GM19043 (cell line): ENCODE data around the gene SMIM35.

Source experiments
- ATAC-seq: cut with Tn5 transposase; IDR thresholded peaks from one replicate; pipeline ENCODE4 v1.9.1; 2021; ENCODE audit warnings: low read depth; ENCODE audit not compliant: unreplicated experiment

Gene SMIM35

DNA sequence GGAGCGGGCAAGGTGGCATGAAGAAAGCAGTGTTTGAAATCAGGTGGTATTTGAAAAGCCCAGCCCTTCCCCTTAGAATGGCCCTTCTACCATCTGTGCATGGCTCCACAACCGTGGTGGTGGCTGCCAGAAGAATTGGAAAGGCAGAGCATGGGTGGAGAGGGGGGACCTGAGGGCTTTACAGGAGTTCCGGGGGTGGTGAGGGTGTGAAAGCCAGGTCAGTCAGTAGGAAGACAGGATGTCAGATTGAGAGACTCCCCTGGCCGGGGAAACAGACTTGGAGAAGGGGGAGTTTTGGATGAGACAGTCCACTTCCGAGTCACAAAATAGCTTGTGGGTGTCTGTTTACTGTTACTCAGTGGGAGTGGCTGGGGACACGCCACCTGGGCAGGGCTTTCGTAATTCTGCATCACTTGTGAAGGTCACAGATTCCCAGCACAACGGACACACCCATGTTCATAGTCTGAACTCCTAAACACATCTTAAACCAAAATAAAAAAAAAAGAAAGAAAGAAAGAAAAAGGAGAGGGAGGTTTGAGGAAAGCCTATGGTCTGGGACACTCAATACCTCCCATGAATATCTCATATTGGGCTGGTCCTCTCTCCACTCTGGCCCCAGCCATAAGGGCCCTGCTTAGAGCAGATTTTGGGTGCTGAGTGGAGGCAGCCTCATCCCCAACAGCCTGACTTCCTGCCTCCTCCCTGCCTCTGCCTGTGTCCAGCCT, 24.4 kb upstream of the SMIM35 start:
- no peak for ATAC-seq

DNA sequence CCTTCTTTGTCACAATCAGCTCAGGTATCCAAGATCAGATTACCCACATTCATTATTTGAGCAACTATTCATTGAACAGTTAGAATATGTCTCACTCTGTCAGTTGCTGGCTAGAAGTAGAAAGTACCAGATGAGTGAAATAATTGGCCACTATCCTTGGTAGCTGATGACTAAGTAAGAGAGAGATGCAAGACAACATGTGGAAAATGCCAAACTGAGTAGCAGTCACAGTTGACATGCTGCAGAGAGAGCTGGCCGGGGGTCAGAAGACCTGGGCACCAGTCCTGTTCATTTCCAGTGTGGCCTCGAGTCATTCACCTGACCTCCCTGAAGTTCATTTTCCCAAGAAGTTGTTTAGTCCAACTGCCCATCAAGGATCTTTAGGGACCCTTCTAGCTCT, 22.5 kb upstream of the SMIM35 start:
- no peak for ATAC-seq

DNA sequence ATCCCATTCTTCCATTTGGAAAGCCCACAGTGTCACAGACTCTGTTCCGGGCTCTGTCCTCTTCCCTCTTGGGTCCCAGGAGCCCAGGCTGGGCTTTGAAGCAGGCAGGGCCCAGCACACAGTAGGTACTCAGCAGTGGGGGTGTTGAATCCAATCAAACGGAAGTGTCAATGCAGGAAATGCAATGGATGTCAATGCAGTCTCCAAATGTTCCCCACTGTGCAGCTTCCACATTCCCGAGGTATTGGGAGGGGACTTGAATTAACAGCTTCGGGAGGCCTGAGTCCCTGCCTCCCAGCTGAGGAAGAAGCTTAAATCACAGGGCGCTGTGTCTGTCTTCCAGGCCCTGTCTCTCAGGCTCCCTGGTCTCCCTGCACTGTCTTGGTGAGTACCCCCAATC, 21.8 kb upstream of the SMIM35 start:
- ATAC-seq = no peak

DNA sequence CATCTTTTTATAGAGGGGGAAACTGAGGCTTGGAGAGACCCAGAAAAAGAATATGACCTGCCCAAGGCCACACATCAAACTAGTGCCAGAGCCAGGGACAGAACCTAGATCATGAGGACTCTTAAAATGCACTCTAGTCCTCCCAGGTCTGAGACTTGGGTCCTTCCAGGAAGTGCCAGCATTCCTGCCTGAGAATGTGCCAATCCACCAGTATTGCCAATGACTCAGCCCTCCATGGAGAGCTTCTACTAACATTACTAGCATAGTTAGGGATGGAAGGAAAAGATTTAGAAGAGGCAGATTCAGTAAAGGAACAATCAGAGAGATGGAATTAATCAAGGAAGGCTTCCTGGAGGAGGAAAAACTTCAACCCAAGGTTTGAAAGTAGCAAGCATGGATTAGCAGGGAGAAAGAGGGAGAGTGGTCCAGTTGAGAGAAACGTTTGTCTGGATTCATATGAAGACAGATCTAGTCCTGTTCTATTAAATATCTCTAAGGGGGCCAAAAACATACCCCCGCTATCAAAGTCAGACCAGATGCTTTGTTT, 20.1 kb upstream of the SMIM35 start:
- ATAC-seq = no peak

DNA sequence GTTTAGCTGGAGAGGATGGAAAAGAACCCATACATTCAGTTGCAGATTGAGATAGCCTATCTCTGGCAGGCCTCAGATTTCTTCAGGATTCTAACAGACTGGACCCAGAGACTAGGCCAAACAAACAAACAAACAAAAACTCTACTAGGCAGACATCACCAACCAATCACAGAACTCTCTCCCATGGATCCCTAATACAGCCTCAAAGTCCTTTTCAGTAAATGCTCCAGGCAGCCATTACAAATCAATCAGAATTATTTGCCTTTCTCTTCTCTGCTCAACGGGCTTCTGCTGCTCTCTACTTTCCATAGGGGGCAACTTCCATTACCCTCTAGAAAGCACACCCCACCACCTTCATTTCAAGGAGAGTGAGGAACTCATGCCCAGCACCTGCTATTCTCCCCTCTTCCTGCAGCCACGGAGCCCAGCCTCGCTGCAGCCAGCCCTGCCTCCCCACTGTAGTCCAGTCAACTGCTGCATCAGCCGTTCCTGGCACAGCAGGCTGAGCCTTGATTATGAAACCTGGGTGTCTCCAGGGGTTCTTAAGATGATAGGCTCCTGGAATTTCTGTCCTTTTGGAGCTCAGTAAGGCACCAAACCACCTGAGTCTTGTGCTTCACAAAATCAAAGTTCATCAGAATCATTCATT, 19.0 kb upstream of the SMIM35 start:
- no peak for ATAC-seq

DNA sequence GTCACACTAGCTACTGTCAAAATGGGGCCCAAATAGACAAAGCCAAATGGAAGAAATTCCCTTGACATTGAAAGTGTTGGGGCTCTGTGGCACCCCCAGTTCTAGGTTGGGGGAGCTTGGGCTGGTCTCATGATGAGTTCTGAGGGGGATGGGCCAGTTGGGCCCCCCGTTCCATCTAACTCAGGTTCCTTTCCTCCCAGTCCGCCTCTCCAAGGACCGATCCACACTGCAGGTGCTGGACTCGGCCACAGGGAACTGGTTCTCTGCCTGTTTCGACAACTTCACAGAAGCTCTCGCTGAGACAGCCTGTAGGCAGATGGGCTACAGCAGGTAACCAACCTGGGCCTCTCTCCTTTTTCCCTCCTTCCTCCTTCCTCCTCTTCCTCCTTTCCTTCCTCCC, 17.7 kb upstream of the SMIM35 start:
- ATAC-seq = no peak

DNA sequence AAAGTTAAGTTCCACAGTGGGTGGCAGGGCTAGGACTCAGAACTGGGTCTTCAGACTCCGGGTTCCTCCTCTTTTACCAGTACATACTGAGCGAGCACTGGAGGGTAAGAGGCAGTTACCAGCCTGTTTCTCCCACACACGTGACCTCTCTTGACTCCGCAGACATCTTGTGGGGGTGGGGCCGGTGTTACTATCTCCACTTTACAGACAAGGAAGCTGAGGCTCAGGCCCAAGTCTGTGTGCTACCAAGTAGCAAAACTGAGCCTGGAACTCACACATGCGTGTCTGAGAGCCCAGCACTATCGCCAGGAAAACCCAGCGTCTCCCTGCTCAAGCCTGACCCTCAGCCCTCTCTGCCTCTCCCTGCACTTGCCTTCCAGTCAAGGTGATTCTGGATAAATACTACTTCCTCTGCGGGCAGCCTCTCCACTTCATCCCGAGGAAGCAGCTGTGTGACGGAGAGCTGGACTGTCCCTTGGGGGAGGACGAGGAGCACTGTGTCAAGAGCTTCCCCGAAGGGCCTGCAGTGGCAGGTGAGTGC, 16.0 kb upstream of the SMIM35 start:
- no peak for ATAC-seq

DNA sequence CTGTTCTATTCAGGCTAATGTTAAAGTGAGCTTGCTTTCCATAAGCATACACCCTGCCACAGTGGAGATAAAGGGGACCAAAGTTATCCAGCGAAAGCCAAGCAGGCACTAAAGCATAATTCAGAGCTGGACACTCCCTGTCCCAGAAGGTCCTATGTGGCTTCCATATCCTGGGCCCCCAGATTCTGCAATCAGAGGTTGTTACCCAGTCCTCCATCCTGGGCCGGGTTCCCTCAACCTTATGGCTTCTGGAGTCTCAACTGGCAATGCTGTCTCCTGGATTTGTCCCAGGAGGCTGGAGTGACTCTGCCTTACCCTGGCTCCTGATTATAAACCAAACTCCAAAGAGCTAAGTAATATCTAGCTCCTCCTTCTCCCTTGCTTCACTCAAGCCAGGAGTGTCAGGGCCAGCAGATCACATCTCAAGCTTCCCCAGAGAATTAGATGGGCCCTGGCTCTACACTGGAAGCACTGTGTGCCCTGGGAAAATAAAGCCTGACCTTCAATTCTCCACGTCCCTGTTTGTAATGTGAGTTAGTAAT, 14.0 kb upstream of the SMIM35 start:
- no peak for ATAC-seq

DNA sequence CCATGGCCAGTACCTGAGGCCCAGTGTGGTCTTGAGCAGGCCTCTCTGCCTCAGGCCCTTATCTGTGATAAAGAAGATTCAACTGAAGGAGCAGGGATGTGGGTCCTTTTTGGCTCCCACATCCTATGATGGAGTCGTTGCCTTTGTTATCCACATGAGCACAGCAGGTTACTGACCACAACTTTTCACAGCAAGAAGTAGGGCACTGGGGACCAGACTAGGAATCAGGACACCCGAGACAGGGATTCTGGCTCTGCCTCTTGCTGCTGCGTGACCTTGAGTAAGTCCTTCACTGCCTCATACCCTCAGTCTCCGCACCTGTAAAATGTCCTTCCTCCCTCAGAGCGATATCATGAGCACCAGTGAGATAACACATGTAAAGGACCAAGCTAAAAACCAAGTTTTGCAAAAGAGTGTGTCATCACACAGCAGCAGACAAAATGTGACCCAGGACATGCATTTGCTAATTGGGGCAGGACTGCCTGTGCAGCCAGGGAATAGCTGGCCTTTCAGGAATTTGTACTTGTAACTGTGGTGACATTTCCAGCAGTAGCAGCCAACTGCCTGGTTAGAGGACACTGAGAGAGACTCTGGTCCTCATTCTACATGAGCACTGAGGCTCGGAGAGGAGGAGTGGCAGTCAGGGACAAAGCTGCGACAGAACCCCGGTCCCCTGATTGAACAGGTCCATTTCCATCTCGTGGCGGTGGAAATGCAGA, 13.2 kb upstream of the SMIM35 start:
- no peak for ATAC-seq

DNA sequence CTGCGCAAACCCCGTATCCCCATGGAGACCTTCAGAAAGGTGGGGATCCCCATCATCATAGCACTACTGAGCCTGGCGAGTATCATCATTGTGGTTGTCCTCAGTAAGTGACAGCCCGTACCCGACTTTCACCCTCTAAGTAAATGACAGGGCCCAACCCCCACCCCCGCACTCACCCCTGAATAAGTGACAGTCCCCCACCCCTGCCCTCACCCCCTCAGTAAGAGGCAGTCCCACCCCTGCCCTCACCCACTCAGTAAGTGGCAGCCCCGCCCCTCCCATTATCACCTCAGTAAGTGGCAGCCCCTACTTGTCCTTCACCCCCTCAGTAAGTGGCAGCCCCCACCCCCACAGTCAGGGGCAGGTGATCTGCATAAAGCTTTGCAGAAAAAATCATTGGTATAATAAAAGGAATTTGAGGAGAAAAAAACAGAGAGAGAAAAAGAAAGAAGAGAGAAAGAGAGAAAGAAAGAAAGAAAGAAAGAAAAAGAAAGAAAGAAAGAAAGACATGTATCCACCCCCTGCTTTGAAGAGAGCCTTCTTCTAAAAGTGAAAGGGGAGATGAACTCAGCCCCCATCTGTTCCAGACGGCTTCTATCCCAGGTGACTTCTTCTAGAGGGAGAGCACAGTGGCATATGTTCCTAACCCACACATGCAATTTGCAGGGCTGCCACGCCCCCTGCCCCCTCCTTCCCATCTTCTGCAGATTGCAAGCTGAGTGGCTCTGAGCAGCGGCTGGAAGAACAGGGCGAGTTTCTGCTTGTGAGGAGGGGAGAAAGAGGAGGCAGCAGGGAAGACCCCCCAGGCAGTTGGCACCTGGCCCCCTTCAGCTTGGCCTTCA, 12.5 kb upstream of the SMIM35 start:
- no peak for ATAC-seq

DNA sequence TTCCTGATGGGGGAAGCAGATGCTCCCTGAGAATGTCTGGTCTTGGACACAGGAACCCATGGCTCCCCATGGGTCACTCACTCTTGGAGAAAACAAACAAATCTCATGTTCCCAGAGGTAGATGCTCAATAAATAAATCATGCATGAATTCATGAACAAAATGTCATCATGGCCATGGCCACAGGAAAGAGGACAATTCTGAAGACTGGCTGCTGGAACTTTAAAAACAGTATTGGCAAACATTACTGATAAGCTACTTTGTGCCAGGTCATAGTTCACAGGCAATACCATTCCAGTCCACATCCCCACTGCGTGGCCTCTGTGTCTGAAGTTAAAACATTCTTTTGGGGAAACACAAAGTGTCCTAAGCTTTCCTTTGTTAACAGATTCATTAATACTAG, 9.2 kb upstream of the SMIM35 start:
- ATAC-seq = no peak

DNA sequence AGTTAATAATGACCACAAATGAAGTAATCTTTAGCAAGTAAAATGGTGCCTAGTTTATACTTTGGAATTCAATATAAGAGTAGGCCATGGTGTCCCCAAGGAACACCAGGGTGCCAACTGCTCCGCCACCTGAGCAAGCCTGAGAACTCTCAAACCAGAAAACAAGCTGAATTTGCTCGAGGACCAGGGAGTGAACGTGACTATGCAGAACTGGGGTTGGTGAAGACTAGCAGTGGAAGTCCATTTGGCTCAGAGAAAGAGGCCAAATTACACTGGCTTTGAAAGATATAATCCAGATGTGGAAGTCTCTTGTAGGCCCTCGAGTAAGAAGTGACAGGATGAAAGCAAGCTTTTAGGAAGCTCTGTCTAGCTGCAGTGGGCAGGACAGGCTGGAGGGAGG, 8.7 kb upstream of the SMIM35 start:
- ATAC-seq = no peak

DNA sequence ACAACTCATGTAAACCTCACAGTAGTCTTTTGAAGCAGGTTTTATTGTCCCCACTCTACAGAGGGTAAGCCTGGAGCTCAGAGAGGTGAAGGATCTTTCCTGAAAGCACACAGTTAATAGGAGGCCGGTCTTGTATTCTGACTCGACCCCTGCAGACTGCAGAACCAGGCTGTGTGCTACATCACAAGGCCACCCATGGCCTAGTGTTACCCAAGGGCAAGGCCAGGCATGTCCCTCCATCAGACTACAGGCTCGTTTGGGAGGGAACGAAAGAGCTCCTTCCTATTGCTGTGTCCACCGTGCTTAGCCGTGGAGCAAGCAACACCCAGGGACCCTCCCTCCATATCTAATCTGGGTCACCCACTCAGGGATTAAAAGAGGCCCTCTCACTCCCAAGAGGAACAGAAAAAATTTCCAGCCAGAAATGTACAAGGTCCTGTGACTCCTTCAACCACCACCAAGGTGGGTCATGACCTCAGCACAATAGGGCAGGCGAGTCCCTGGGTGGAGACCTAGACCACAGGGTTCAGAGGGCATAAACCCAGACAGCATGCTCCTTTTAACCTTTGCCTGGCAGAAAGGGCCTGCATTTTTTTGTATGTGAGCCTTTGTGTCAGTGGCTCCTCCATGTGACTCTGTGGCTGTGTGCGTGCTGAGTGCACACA, 6.3 kb upstream of the SMIM35 start:
- ATAC-seq = no peak

DNA sequence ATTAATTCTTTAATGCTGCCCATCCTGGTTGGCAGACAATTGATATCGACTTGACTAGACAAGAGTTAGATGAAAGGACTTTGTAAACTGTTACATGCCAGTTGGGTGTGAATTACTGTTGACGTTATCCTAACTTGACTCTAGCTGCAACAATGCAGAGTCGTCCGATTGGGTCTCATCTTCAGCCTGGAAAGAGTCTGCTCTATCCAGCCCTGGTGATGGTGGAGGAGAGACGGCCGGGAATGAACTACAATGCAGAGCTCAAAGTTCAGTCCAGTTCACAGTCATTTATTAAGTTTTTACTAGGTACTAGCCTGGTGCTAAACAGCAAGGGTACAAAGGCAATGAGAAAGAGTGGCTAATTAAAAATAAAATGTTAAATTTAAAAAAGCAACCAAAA, 4.9 kb upstream of the SMIM35 start:
- no peak for ATAC-seq

DNA sequence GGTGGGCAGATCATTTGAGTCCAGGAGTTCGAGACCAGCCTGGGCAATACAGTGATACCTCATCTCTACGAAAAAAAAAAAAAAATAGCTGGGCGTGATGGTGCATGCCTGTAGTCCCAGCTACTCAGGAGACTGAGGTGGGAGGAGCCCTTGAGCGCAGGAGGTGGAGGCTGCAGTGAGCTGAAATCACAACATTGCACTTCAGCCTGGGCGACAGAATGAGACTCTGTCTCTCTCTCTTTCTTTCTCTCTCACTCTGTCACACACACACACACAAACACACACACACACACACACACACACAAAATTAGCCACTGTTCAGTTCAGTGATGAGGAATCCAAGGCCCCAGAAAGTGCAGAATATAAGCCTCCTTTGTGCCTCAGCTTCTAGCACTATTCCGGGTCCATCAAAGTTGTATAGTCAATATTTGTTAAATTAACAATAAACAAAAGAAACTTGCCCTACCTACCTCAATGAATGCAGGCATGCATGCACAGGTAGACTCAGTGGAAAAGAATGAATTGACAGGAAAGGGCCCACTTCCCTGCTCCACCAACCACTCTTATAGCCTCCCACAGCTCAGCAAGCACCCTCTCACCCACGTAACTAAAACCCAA, 3.9 kb upstream of the SMIM35 start:
- no peak for ATAC-seq

DNA sequence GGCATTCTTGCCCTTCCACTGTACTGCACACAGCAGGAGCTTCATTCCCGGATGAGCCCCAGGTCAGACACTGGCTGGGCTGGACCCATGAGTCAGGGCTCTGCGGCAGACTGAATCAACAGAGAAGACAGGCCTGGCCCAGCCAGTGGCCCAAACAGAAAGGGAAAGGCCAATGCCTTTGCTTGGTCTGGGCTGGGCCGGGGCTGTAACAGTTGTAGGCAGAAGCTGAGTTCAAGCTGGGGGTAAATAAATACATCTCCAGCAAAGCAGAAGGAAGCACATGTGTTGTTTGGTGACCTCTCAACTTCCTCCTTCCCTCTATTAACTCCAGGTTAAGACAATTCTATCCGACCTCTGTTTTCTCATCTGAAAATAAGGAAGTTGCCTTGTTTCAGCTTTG, 1.8 kb upstream of the SMIM35 start:
- no peak for ATAC-seq

DNA sequence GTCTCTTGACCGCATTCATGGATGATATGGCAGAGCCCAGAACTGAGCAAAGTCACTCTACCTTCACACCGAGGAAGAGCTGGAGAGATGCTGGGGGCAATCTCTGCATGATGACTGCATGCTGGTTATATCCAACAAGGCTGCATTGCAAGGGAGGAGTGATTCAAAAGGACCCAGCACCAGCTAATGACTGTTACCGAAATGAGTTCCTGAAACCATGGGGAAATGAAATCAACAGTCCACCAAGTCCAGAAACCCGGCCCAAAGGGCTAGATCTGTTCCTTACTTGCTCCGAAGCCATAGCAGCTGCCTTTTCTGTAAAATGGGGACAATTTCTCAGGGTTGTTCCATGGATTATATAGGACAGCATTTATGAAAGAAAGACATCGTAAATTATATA, 1.2 kb upstream of the SMIM35 start:
- ATAC-seq = no peak

DNA sequence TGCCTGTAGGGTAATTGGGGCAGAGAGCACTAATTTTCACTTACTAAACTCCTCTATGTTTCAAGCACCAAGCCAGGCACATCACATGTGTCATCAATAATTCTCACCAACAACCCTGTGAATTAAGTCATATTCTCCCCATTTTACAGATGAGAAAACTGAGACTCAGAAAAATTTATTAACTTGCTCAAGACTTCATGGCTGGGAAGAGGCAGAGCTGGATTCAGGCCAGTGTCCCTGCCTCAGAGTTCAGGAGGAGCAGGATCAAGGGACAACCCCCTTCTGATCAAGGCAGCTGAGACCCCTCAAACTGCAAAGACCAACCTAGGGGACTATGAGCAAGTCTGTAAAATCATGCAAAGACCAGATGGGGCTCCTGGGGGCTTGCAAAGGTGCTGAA, 2.1 kb downstream of the SMIM35 start:
- no peak for ATAC-seq

DNA sequence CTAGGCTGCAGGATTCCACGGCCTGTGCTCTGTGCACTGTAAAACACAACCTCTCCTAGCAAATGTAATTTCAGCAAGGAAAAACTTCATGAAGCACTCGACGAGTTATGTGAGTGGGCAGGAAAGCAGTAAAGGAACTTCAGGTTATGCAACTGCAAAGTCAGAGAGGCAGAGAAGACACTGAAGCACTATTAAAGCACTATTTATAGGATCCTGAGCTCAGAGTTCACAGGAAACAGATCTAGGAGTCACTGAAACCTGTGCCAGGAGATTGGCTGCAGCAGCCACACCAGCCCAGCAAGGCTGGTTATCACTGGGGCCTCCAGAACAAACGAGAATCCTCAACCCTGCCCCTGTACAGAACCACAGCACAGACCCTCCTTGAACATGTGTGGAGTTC, 2.5 kb downstream of the SMIM35 start:
- no peak for ATAC-seq
